BJ (cell line): ENCODE results near the gene PACS2. TPM values are rescaled to one million over a fixed set of nuclear protein-coding genes. Genes with fewer than 3 reads are reported as not detected.

Experiments used
- CTCF ChIA-PET: fragments of 350-600 bp; formaldehyde crosslinking; extraction: SDS; loops from one replicate; lab custom pipeline; 2021; ENCODE audit warnings: antibody characterized with exemption, inconsistent platforms; lab: Yijun Ruan, JAX
- POLR2A ChIA-PET: fragments of 300-600 bp; sonication (Branson Sonifier 250); formaldehyde crosslinking; extraction: SDS; loops from one replicate; lab custom pipeline; 2021; ENCODE audit warnings: antibody characterized with exemption; lab: Charles Lee
- DNase-seq: peaks from one replicate; pipeline ENCODE4 v3.0.0-alpha.2; 2011; ENCODE audit warnings: low read depth
- H3K27me3 ChIP-seq: 2 replicates; pipeline ENCODE4 v1.6.0; 2011; ENCODE audit warnings: low read length; ENCODE audit not compliant: control insufficient read depth, insufficient read depth
- H3K36me3 ChIP-seq: 2 replicates; pipeline ENCODE4 v1.5.1; 2011; ENCODE audit warnings: low read length; ENCODE audit not compliant: control insufficient read depth, insufficient read depth
- H3K4me3 ChIP-seq: 2 replicates; pipeline ENCODE4 v1.5.1; 2011; ENCODE audit warnings: low read depth, mild to moderate bottlenecking, control low read depth, low read length
- CTCF ChIP-seq: IDR thresholded peaks from 2 replicates; pipeline ENCODE4 v1.5.1; 2011; ENCODE audit warnings: low read depth, mild to moderate bottlenecking, control low read depth, inconsistent platforms, low read length, moderate library complexity; ENCODE audit not compliant: insufficient read depth
- polyA plus RNA-seq: library from polyadenylated mRNA; depleted of rRNA; stranded (reverse); fragments of >200 nt; gene quantifications from 2 replicates; pipeline ENCODE4 v1.2.3, GENCODE V29; 2011

The PACS2 gene
- polyA plus RNA-seq, 1 experiment: 21.4 TPM

GRCh38 chr14:105415481-105416428 is 101.2 kb downstream of the PACS2 start:
- ChIA-PET POLR2A (no interaction called here), CTCF (interaction anchor here (0.6 to 1.6 kb wide), 4 partner anchors 9 to 1579 kb away, joined by 3 to 4 read pairs (median 3); no protein-coding TSS in a partner anchor)

DNA sequence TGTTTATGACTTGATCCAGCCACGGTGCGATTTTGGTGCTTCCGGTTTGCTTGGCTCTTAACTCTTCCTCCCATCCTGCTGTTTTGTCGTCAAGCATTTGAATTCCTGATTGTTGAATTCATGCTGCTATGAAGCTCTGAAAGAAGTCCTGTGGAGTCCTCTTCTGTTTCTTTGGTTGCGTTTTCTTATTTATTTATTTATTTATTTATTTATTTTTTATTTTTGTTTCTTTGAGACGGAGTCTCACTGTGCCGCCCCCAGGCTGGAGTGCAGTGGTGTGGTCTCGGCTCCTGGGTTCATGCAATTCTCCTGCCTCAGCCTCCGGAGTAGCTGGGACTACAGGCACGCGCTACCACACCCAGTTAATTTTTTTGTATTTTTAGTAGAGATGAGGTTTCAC is 102.1 kb downstream of the PACS2 start:
- ChIA-PET CTCF (interaction anchor here (1.6 kb wide), 1 partner anchor 14 kb away, joined by 3 read pairs; no protein-coding TSS in a partner anchor), POLR2A (no interaction called here)
- no peak overlapping the region for H3K4me3 ChIP-seq
- H3K36me3 ChIP-seq: no peaks in the 10 kb centered on the region
- TF ChIP-seq CTCF: no peak
- DNase-seq: no peak
- no peaks in the 10 kb centered on the region for H3K27me3 ChIP-seq

More at GRCh38 chr14:105415481-105416428, 101.2 kb downstream of the PACS2 start:
- Histone ChIP-seq H3K36me3 (no peaks in the 10 kb centered on the region), H3K27me3 (no peaks in the 10 kb centered on the region), H3K4me3 (peak overlapping the region; percentile 35)
- DNase-seq: no peak
- no peak for TF ChIP-seq CTCF

DNA sequence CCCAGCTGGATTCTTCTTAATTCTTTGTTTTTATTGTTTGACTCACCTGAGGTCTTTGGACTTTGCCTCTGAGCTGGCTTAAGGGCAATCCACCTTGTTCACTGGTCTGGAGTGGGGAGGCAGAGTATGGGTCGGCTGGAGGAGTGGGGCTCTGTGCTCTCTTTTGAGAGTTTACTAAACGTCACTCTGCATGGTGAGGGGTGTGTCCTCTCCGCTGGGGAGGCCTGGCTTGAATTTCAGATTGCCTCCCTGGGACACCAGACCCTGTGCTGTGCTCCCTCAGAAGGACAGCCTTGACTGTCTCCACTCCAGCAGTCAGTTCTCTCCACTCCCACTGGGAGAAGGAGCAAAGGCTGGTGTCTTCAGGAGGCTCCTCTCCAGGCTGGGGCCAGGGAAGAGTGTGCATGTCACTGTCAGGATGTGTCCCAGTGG is 103.2 kb downstream of the PACS2 start:
- ChIA-PET POLR2A (no interaction called here), CTCF (interaction anchor here (1.1 to 1.2 kb wide), 2 partner anchors 72 to 111 kb away, joined by 3 read pairs; no protein-coding TSS in a partner anchor)
- DNase-seq: no peak
- no peaks in the 10 kb centered on the region for H3K27me3 ChIP-seq
- H3K36me3 ChIP-seq: no peaks in the 10 kb centered on the region; the same call in 1 of the 2 replicates
- H3K4me3 ChIP-seq: no peak overlapping the region
- no peak for TF ChIP-seq CTCF

DNA sequence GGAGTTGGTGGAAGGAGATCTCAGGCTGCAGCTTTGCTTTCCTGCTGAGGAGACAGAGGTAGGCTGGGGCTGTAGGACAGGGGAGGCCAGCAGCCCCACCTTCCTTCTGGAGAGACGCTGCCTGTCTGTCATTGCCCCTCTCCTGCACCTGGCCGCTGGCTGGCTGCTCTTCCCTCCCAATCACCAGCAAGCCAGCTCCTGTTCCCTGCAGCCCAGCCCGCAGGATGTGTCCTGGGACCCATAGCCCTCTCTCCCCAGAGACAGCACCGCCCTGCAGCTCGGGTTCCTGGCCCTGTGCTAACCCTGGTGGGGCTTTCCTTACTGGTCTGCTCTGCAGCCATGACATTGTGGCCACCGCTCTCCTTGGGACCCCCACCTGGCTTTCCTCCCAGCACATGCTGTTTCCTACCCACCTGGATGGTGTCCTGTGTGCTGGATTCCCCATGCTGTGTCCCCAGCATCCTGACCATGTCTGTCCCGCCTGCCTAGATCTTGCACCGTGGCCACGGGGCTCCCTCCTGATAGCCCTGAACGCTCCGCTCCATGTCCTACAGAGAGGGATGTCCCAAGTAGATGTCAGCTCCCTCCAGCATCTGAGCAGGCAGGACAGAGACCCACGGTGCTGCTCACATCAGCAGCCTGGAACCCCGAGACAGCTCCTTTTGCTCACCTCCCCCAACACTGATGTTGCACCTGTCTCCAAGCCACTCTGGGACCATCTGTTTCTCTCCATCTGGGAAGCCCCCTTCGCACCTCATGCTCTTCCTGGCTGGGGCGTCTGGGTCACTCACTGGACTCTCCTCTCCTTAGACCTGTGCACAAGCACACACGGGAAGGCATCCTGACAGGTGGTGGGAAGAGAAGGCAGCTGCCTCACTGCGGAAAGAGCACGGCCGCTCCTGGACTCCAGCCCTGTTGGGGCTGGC is 104.0 kb downstream of the PACS2 start:
- no peaks in the 10 kb centered on the region for H3K27me3 ChIP-seq
- CTCF ChIA-PET: interaction anchor here (1.1 to 1.2 kb wide), 2 partner anchors 71 to 110 kb away, joined by 3 read pairs; no protein-coding TSS in a partner anchor
- TF ChIP-seq CTCF: no peak
- no peaks in the 10 kb centered on the region; the same call in 1 of the 2 replicates for H3K36me3 ChIP-seq
- peak overlapping the region; percentile 61 for H3K4me3 ChIP-seq
- POLR2A ChIA-PET: no interaction called here
- DNase-seq: no peak
